Stimulated activated CD8-positive, alpha-beta memory T cell treated with anti-CD3 and anti-CD28 coated beads, Interleukin-7, amount 100 ng/mL, for 4 hours (primary cell): Measurements from ENCODE around the gene TFG.

Experiments used
- DNase-seq, 2 donors: peaks; one replicate each; pipeline ENCODE4 v3.0.0-alpha.2; 2020; ENCODE audit warnings: low read depth in 2 of 2

TFG gene

DNA sequence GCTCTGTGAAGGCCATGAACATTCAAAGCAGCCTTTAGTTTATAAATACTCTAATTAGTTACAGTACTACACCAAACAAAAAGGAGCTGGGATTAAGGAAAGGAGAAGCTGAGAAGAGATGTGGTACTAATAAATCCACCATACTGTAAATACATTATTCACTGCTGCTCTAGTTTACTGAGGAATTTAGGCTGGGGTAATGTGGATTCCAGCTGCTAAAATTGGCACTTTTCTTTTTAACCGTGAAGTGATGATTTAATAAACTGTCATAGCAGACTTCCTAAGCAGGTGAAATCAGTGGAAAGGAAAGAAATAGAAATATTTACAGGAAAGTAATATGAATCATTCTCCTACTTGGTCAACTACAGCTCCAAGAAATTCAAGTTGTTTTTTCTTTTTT lies 88.7 kb downstream of the TFG start:
- DNase-seq: no peak
